ENCODE data around the gene ATXN7L1.

Gene ATXN7L1

GRCh38 chr7:105653441-105654005 is 222.9 kb downstream of the ATXN7L1 start:
- in situ Hi-C loops (cut with MboI; ENCODE audit: low sequenced_read_pairs), result no loop called here

- in situ Hi-C loops (cut with MboI; ENCODE audit: low sequenced_read_pairs), result no loop called here
Observed at GRCh38 chr7:105652359-105652993, 223.9 kb downstream of the ATXN7L1 start.

- in situ Hi-C loops (cut with MboI; ENCODE audit: low sequenced_read_pairs), result no loop called here
Observed at GRCh38 chr7:105651798-105652197, 224.6 kb downstream of the ATXN7L1 start.

- in situ Hi-C loops (cut with MboI; ENCODE audit: low sequenced_read_pairs), result no loop called here
Observed at GRCh38 chr7:105650382-105650970, 225.9 kb downstream of the ATXN7L1 start.

GRCh38 chr7:105649727-105650381 is 226.5 kb downstream of the ATXN7L1 start:
- in situ Hi-C loops (cut with MboI; ENCODE audit: low sequenced_read_pairs), result no loop called here

GRCh38 chr7:105648561-105649401 is 227.6 kb downstream of the ATXN7L1 start:
- in situ Hi-C loops (cut with MboI; ENCODE audit: low sequenced_read_pairs), result no loop called here

- in situ Hi-C loops (cut with MboI; ENCODE audit: low sequenced_read_pairs), result no loop called here
Observed at GRCh38 chr7:105647591-105647990, 228.8 kb downstream of the ATXN7L1 start.

GRCh38 chr7:105644937-105645336 is 231.5 kb downstream of the ATXN7L1 start:
- in situ Hi-C loops (cut with MboI; ENCODE audit: low sequenced_read_pairs), result no loop called here

GRCh38 chr7:105643851-105644250 is 232.5 kb downstream of the ATXN7L1 start:
- in situ Hi-C loops (cut with MboI; ENCODE audit: low sequenced_read_pairs), result no loop called here

- in situ Hi-C loops (cut with MboI; ENCODE audit: low sequenced_read_pairs), result no loop called here
Observed at GRCh38 chr7:105643384-105643783, 233.0 kb downstream of the ATXN7L1 start.

- in situ Hi-C loops (cut with MboI; ENCODE audit: low sequenced_read_pairs), result no loop called here
Observed at GRCh38 chr7:105642264-105642663, 234.1 kb downstream of the ATXN7L1 start.

- in situ Hi-C loops (cut with MboI; ENCODE audit: low sequenced_read_pairs), result no loop called here
Observed at GRCh38 chr7:105640956-105641810, 235.2 kb downstream of the ATXN7L1 start.

GRCh38 chr7:105639667-105640493 is 236.5 kb downstream of the ATXN7L1 start:
- in situ Hi-C loops (cut with MboI; ENCODE audit: low sequenced_read_pairs), result no loop called here

GRCh38 chr7:105638902-105639495 is 237.4 kb downstream of the ATXN7L1 start:
- in situ Hi-C loops (cut with MboI; ENCODE audit: low sequenced_read_pairs), result no loop called here

- in situ Hi-C loops (cut with MboI; ENCODE audit: low sequenced_read_pairs), result no loop called here
Observed at GRCh38 chr7:105638334-105638733, 238.1 kb downstream of the ATXN7L1 start.

GRCh38 chr7:105637755-105638154 is 238.6 kb downstream of the ATXN7L1 start:
- in situ Hi-C loops (cut with MboI; ENCODE audit: low sequenced_read_pairs), result no loop called here

- in situ Hi-C loops (cut with MboI; ENCODE audit: low sequenced_read_pairs), result no loop called here
Observed at GRCh38 chr7:105636982-105637381, 239.4 kb downstream of the ATXN7L1 start.

GRCh38 chr7:105635197-105635596 is 241.2 kb downstream of the ATXN7L1 start:
- in situ Hi-C loops (cut with MboI; ENCODE audit: low sequenced_read_pairs), result no loop called here

- in situ Hi-C loops (cut with MboI; ENCODE audit: low sequenced_read_pairs), result no loop called here
Observed at GRCh38 chr7:105625986-105626385, 250.4 kb downstream of the ATXN7L1 start.

All from hTERT RPE-1 (cell line).